IMR-90 (cell line): Measurements from ENCODE around the gene CDK11A.
"Not testable (repeated sequence)": the region's sequence is repeated elsewhere in the genome, so short reads cannot be mapped to it uniquely, and the experiment has no call there.

Source experiments
- CTCF ChIP-seq: conservative IDR thresholded peaks from 2 replicates; pipeline ENCODE4 v1.5.1; 2012; ENCODE audit warnings: mild to moderate bottlenecking, low read depth, low read length, improper control_type of control experiment
- RCOR1 ChIP-seq: IDR thresholded peaks from 2 replicates; pipeline ENCODE4 v1.6.1; 2012; ENCODE audit warnings: mild to moderate bottlenecking, low read length, improper control_type of control experiment; ENCODE audit not compliant: insufficient replicate concordance
- USF2 ChIP-seq: fragments of 150-350 bp; IDR thresholded peaks from 2 replicates; pipeline ENCODE4 v1.6.1; 2017; ENCODE audit warnings: mild to moderate bottlenecking, antibody characterized with exemption, low read length, low read depth

- not testable (repeated sequence) for TF ChIP-seq RCOR1, CTCF, USF2
Observed at GRCh38 chr1:1741013-1741412, 16.9 kb upstream of the CDK11A start.
